ENCODE measurements around the gene PNPLA7. TPM values are rescaled to one million over a fixed set of nuclear protein-coding genes. Genes with fewer than 3 reads are reported as not detected.
"Not testable (repeated sequence)": the region's sequence is repeated elsewhere in the genome, so short reads cannot be mapped to it uniquely, and the experiment has no call there.

The PNPLA7 gene
- total RNA-seq, 1 donor from 2014 or later: 0.79 TPM

GRCh38 chr9:137575716-137576411, 25.7 kb upstream of the PNPLA7 start:
- no peak for DNase-seq (ENCODE audit: low read depth in 2 of 2)

GRCh38 chr9:137575364-137575715, 25.1 kb upstream of the PNPLA7 start:
- DNase-seq (ENCODE audit: low read depth in 2 of 2): no peak

DNA sequence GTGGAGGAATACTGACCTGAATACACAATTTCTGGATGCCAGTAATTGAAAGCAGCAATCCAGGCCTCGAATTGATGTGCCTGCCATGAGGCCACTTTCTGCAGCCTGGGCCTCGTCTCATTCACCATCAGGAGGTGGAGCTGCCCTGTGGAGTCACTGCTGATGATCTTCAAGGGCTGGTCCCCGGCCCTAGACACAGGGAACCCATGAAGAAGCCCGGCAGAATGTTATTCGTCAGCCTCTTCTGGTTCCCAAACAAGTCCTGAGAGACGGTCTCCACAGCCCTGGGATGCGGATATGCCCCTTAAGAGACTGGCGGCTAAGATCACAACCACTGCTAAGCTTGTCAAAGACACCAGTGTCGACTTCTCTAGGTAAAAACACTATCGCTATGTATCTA, 24.0 kb upstream of the PNPLA7 start:
- DNase-seq (ENCODE audit: low read depth in 2 of 2): no peak

- no peak for DNase-seq (ENCODE audit: low read depth in 2 of 2)
Observed at GRCh38 chr9:137570566-137570965, 20.4 kb upstream of the PNPLA7 start.

GRCh38 chr9:137569609-137570203, 19.5 kb upstream of the PNPLA7 start:
- no peak for DNase-seq (ENCODE audit: low read depth in 2 of 2)

GRCh38 chr9:137568445-137568844, 18.2 kb upstream of the PNPLA7 start:
- not testable (repeated sequence) for DNase-seq (ENCODE audit: low read depth in 2 of 2)

GRCh38 chr9:137564817-137565411, 14.7 kb upstream of the PNPLA7 start:
- DNase-seq (ENCODE audit: low read depth in 2 of 2): no peak

- no peak for DNase-seq (ENCODE audit: low read depth in 2 of 2)
Observed at GRCh38 chr9:137564134-137564533, 13.9 kb upstream of the PNPLA7 start.

DNA sequence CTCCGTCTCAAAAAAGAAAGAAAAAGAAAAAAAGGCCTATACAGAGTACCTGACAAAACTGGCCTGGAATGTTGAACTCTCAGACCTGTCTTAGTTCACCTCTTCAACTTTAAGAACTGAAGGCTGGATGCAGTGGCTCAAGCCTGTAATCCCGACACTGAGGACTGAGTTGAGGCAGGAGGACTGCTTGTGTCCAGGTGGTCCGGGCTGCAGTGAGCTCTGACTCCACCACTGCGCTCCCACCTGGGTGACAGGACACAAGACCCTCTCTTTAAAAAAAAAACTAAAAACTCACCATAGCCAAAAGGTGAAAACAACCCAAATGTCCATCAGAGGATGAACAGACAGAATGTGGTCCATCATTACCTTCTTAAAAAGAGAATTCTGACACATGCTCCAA, 7.9 kb upstream of the PNPLA7 start:
- DNase-seq (ENCODE audit: low read depth in 2 of 2): no peak

DNA sequence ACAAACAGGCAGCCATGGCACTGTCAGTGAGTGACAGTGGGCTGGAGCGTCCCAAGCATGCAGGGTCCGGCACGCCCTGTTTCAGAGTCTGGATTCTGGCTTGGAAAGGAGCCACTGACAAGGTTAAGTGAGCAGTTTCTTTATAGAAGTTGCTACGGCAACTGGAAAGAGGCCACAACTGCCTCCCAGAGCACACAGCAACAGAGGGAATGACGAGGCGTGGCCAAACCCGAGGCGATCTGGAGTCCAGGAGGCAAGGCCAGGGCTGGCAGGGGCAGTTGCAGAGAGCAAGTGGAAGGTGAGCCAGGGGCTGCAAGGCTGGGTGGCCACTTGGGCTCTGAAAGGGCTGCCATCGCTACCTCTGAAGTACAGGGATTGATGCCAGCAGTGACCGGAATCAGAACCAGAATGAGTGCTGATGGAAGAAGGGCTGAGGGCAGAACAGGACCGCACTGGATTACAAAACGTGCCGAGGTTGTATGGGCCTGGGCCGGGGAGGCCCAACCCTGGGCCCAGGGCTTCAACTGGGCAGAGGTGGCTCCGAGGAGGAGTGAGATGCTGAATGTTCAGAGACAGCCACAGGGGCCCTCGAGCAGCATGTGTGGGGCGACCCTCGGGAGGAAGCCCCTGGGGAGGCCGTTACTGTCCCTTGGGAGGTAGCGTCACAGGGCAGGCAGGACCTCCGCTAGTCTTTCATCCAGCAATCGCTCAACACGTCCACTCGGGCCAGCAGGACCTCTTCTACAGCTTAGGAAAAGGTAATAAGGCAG, 6.1 kb upstream of the PNPLA7 start:
- no peak for DNase-seq (ENCODE audit: low read depth in 2 of 2)

DNA sequence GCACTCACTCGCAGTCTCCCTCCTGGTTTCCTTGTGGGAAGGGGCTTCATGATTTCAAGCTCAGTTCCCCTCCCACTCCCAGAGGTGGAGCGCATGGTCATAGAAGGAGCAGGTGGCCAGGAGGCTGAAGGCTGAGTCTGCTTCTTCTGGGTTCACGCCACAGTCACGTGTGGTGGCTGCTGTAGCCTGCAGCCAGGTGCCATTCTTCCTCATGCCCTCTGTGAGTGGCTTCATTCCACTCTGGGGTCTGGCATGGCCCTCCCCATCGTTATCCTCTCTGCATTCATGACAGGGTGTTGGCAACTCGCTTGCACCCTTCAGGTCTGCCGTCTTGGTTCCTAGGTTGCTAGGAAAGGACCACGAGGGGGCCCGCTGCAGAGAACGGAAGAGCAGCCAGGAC, 5.0 kb upstream of the PNPLA7 start:
- DNase-seq (ENCODE audit: low read depth in 2 of 2): no peak

DNA sequence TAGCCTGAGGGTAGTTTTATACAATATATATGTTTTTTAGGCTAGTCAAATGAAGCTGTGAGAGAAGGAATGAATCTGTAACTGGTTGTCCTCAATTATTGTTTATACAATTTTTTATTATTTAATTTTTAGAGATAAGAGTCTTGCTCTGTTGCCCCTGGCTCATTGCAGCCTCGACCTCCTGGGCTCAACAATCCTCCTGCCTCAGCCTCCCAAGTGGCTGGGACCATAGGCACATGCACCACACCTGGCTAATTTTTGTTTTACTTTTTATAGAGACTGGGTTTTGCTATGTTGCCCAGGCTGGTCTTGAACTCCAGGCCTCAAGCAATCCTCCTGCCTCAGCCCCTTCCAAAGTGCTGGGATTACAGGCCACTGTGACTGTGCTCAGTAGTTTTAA, 4.1 kb upstream of the PNPLA7 start:
- DNase-seq (ENCODE audit: low read depth in 2 of 2): no peak

DNA sequence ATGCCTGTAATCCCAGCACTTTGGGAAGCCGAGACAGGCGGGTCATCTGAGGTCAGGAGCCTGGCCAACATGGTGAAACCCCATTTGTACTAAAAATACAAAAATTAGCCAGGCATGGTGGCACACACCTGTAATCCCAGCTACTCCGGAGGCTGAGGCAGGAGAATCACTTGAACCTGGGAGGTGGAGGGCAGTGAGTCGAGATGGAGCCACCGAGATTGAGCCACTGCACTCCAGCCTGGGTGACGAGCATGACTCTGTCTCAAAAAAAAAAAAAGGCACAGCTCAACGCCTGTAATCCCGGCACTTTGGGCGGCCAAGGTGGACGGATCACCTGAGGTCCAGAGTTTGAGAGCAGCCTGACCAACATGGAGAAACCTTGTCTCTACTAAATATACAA, 3.5 kb upstream of the PNPLA7 start:
- not testable (repeated sequence) for DNase-seq (ENCODE audit: low read depth in 2 of 2)

DNA sequence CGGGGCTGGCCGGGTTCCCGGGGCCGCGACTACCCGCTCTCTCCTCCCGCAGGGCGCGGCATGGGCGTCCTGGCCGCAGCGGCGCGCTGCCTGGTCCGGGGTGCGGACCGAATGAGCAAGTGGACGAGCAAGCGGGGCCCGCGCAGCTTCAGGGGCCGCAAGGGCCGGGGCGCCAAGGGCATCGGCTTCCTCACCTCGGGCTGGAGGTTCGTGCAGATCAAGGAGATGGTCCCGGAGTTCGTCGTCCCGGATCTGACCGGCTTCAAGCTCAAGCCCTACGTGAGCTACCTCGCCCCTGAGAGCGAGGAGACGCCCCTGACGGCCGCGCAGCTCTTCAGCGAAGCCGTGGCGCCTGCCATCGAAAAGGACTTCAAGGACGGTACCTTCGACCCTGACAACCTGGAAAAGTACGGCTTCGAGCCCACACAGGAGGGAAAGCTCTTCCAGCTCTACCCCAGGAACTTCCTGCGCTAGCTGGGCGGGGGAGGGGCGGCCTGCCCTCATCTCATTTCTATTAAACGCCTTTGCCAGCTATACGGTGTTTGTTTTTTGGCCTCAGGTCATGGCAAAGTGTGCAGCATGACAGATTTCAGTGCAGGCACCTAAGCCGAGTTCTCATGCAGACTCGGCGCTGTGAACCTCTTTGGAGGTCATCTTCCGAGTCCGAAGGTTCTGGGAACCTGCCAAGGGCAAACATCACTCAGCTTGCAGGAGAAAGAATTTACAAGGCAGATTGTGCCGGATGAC, 2.0 kb upstream of the PNPLA7 start:
- DNase-seq (ENCODE audit: low read depth in 2 of 2): peak in 1 of 2 donors; percentile 39

DNA sequence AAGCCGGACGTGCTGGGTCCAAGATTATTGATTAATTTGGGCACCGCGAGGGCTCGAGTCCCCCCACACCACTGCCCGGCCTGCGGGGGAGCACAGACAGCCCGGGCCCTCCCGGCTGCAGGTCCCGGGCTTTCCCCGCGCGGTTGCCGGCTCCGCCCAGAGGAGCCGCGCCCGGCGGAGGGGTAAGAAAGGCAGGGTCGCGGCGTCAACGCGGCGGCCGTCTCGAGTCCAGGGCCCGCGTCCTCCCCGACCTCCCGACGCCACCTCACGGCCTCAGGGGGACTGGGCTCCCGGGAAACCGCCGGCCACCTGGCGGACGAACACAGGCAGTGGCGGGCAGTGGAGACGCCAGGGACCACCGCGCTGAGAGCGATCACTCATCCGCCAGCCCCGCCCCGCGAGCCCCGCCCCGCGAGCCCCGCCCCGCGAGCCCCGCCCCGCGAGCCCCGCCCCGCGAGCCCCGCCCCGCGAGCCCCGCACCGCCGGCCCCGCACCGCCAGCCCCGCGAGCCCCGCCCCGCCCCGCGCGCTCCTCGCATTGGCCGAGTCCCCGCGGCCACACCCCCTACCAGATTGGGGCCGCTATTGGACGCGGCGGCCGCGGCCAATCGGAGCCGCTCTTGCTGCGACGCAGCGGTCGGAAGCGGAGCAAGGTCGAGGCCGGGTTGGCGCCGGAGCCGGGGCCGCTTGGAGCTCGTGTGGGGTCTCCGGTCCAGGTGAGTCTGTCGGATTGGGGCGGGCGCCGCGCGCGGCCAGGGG, 1.2 kb upstream of the PNPLA7 start, which contains the start of gene MRPL41:
Gene MRPL41 (plus strand): TSS at position 616 of the 758 bp plus-strand sequence. CDS start 203 bp downstream, outside the sequence.
- DNase-seq (ENCODE audit: low read depth in 2 of 2): peak; percentile 91 to 93

DNA sequence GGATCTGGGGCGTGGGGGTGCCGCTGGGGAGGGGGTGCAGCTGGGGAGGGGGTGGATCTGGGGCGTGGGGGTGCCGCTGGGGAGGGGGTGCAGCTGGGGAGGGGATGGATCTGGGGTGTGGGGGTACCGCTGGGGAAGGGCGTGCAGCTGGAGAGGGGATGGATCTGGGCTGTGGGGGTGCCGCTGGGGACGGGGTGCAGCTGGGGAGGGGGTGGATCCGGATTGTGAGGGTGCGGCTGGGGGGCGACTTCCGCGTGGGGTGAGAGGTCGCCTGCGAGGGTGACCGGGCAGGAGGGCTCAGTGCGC, 709 bp upstream of the PNPLA7 start:
- not testable (repeated sequence) for DNase-seq (ENCODE audit: low read depth in 2 of 2)

DNA sequence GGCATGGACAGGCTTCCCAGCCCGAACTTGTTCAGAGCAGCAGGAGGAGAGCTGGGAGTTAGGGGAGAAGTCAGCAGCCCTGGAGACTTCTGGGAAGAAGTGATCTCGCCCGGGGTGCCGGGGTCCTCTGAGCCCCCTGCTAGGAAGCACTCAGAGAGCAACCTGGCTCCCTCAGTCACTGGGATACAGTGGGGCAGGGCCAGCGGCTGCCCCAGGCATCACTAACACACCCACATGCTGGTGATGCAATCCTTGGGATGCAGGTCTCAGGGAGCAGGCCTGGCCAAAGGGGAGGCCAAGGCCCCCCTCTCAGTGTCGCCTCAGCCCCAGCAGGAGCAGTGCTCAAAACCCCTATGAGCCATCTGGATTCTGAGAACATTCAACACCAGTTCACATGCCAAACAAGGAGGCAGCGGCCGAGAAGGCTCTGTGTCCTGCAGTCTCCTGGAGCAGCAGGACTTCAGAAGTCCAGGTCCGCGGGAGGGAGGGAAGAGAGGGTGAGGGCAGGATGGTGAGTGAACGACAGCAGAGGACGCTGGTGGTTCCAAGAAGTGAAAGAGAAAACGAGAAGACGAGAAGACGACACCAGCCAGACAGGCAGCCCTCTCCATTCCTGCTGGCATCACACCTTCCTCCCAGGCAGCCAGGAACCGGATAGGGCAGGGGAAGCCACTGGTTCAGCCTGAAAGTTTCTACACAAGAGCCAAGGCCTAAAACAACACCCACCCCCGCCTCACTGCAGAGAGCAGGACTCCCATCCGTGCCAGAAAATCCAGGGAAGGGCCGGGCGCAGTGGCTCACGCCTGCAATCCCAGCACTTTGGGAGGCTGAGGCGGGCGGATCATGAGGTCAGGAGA, 2.3 kb downstream of the PNPLA7 start:
- DNase-seq (ENCODE audit: low read depth in 2 of 2): no peak

DNA sequence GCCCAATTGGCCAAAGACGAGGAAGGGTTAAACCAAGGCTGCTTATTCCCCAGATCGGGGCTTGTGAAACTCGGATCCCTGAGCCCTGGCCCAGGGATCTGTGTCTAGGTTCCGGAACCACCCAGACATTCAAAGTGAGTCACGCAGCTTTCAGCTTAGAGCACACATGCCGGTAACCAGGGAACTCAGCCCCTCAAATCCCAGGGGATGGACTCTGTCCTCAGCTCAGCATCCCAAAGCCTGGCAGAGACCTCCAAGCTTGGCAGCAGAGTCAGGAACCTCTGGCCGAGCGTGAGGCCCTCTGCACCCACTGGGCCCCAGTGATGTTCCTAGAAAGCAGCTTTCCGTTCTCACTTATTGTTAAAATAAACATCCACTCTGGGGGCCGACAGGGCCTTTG, 5.1 kb downstream of the PNPLA7 start:
- peak in 1 of 2 donors; percentile 42 for DNase-seq (ENCODE audit: low read depth in 2 of 2)

GRCh38 chr9:137544176-137544760, 5.9 kb downstream of the PNPLA7 start:
- no peak for DNase-seq (ENCODE audit: low read depth in 2 of 2)

All from lung microvascular endothelial cell (primary cell).